Hepatocyte (in vitro differentiated cells): ENCODE measurements around the gene ACVR2A. TPM values are rescaled to one million over a fixed set of nuclear protein-coding genes. Genes with fewer than 3 reads are reported as not detected.

ENCODE experiments used
- DNase-seq: peaks from one replicate; pipeline ENCODE4 v3.0.0-alpha.2; 2016; ENCODE audit warnings: low spot score
- H2AFZ ChIP-seq: fragments of 200-600 bp; sonication (generic); 2 replicates; pipeline ENCODE4 v1.6.0; 2016; ENCODE audit warnings: antibody characterized with exemption, mild to moderate bottlenecking
- H3K27ac ChIP-seq: fragments of 200-600 bp; sonication (generic); 2 replicates; pipeline ENCODE4 v1.5.1; 2016; ENCODE audit warnings: mild to moderate bottlenecking
- H3K27me3 ChIP-seq: fragments of 200-600 bp; sonication (generic); 2 replicates; pipeline ENCODE4 v1.6.1; 2016
- H3K36me3 ChIP-seq: fragments of 200-600 bp; sonication (generic); replicated peaks from 2 replicates; pipeline ENCODE4 v1.5.1; 2016; ENCODE audit warnings: low read depth; ENCODE audit not compliant: insufficient read depth
- H3K4me1 ChIP-seq: fragments of 200-600 bp; sonication (generic); 2 replicates; pipeline ENCODE4 v1.5.1; 2016; ENCODE audit warnings: mild to moderate bottlenecking, moderate library complexity; ENCODE audit not compliant: insufficient read depth
- H3K4me2 ChIP-seq: fragments of 200-600 bp; sonication (generic); 2 replicates; pipeline ENCODE4 v1.6.0; 2016
- H3K4me3 ChIP-seq: fragments of 200-600 bp; sonication (generic); 2 replicates; pipeline ENCODE4 v1.5.1; 2016; ENCODE audit warnings: mild to moderate bottlenecking
- H3K79me2 ChIP-seq: fragments of 200-600 bp; sonication (generic); 2 replicates; pipeline ENCODE4 v1.6.0; 2017; ENCODE audit warnings: mild to moderate bottlenecking
- H3K9me2 ChIP-seq: fragments of 200-600 bp; sonication (generic); replicated peaks from 2 replicates; pipeline ENCODE4 v1.6.0; 2017; ENCODE audit warnings: mild to moderate bottlenecking; ENCODE audit not compliant: insufficient read depth
- H3K9me3 ChIP-seq: fragments of 200-600 bp; sonication (generic); 2 replicates; pipeline ENCODE4 v1.5.1; 2016; ENCODE audit warnings: low read depth, mild to moderate bottlenecking
- H4K20me1 ChIP-seq: fragments of 200-600 bp; sonication (generic); 2 replicates; pipeline ENCODE4 v1.6.0; 2016; ENCODE audit warnings: mild to moderate bottlenecking; ENCODE audit not compliant: insufficient read depth, poor library complexity, severe bottlenecking
- CTCF ChIP-seq: fragments of 200-600 bp; sonication (generic); IDR thresholded peaks from 2 replicates; pipeline ENCODE4 v1.5.1; 2016; ENCODE audit warnings: antibody characterized with exemption, mild to moderate bottlenecking; ENCODE audit not compliant: poor library complexity
- EZH2 ChIP-seq: fragments of 200-600 bp; sonication (generic); IDR thresholded peaks from 2 replicates; pipeline ENCODE4 v1.6.1; 2016; ENCODE audit warnings: antibody characterized with exemption, mild to moderate bottlenecking, borderline replicate concordance
- EZH2phosphoT487 ChIP-seq: fragments of 200-600 bp; sonication (generic); IDR thresholded peaks from one replicate; pipeline ENCODE4 v1.6.1; 2018; ENCODE audit warnings: antibody characterized with exemption, mild to moderate bottlenecking, low read depth, moderate library complexity; ENCODE audit not compliant: unreplicated experiment, severe bottlenecking
- WGBS: methylation state at CpG from one replicate; pipeline ENCODE4 v1.1.6; 2016; ENCODE audit warnings: low lambda C conversion rate; ENCODE audit errors: missing lambda C conversion rate; 5-methylcytosine and 5-hydroxymethylcytosine counted together
- polyA plus RNA-seq: library from polyadenylated mRNA; unstranded; fragments of >200 nt; fragmentation: Nextera tagmentation; extraction: Ambion mirVana; gene quantifications from 2 replicates; pipeline ENCODE4 v1.2.1, GENCODE V29; 2016
- total RNA-seq: library from RNA; depleted of rRNA; stranded (reverse); fragments of >200 nt; gene quantifications from 2 replicates; pipeline ENCODE4 v1.2.3, GENCODE V29; 2014

The ACVR2A gene
- total and polyA plus RNA-seq, 2 experiments from 2014 or later: 21.9 to 43.0 TPM

- Histone ChIP-seq H3K79me2 (peaks cover 16% of the 10 kb centered on the region), H3K36me3 (no peaks in the 10 kb centered on the region), H4K20me1 (no peaks in the 10 kb centered on the region), H3K9me3 (no peaks in the 10 kb centered on the region), H3K4me2 (no peak overlapping the region), H3K4me3 (no peak overlapping the region), H3K27me3 (no peaks in the 10 kb centered on the region), H3K9me2 (no peaks in the 10 kb centered on the region), H2AFZ (no peak overlapping the region), H3K4me1 (peaks cover 4% of the 10 kb centered on the region), H3K27ac (no peak overlapping the region)
- DNase-seq: no peak
- WGBS: 77% methylated on average over 2 of the region's 2 CpGs
- no peak for TF ChIP-seq EZH2phosphoT487
- TF ChIP-seq CTCF: no peak
- TF ChIP-seq EZH2: no peak
These were observed 71.2 kb downstream of the ACVR2A start for GRCh38 chr2:147916067-147916466.

- Histone ChIP-seq H3K9me2 (no peaks in the 10 kb centered on the region), H3K79me2 (peaks cover 16% of the 10 kb centered on the region), H3K4me1 (peaks cover 4% of the 10 kb centered on the region), H3K4me3 (no peak overlapping the region), H3K9me3 (no peaks in the 10 kb centered on the region), H4K20me1 (no peaks in the 10 kb centered on the region), H2AFZ (no peak overlapping the region), H3K36me3 (no peaks in the 10 kb centered on the region), H3K27me3 (no peaks in the 10 kb centered on the region), H3K27ac (no peak overlapping the region), H3K4me2 (no peak overlapping the region)
- TF ChIP-seq EZH2phosphoT487: no peak
- TF ChIP-seq CTCF: no peak
- TF ChIP-seq EZH2: no peak
- DNase-seq: no peak
- WGBS: 96% methylated on average over 4 of the region's 4 CpGs
These were observed 71.9 kb downstream of the ACVR2A start for GRCh38 chr2:147916723-147917122.

- WGBS: 94% methylated on average over 4 of the region's 4 CpGs
These were observed 72.3 kb downstream of the ACVR2A start for GRCh38 chr2:147917161-147917560.

More at GRCh38 chr2:147917161-147917560, 72.3 kb downstream of the ACVR2A start:
- Histone ChIP-seq H3K27me3 (no peaks in the 10 kb centered on the region), H3K36me3 (no peaks in the 10 kb centered on the region), H2AFZ (no peak overlapping the region), H4K20me1 (no peaks in the 10 kb centered on the region), H3K4me2 (no peak overlapping the region), H3K27ac (no peak overlapping the region), H3K9me2 (no peaks in the 10 kb centered on the region), H3K9me3 (no peaks in the 10 kb centered on the region), H3K4me3 (no peak overlapping the region), H3K79me2 (peaks cover 12% of the 10 kb centered on the region), H3K4me1 (peaks cover 4% of the 10 kb centered on the region)
- no peak for DNase-seq
- no peak for TF ChIP-seq EZH2phosphoT487
- TF ChIP-seq CTCF: no peak
- no peak for TF ChIP-seq EZH2
